Lung (tissue), 12 donors: Measurements from ENCODE around the gene MAN2B2. TPM values are rescaled to one million over a fixed set of nuclear protein-coding genes. Genes with fewer than 3 reads are reported as not detected.

Experiments used
- ATAC-seq: fragments of 200-7000 bp; cut with Tn5 transposase; one replicate; pipeline ENCODE4 v1.9.1; 2020; ENCODE audit warnings: moderate number of reproducible peaks; ENCODE audit not compliant: insufficient read depth, low FRiP score
- DNase-seq, 3 donors: peaks; one replicate each; pipeline ENCODE4 v3.0.0-alpha.2; 2013 to 2017
- H3K27ac ChIP-seq, 2 donors: one replicate each; pipeline ENCODE4 v1.5.1; 2013; ENCODE audit warnings: mild to moderate bottlenecking in 2 of 2, moderate library complexity in 2 of 2, control low read depth in 1 of 2, inconsistent platforms in 1 of 2, low read depth in 1 of 2, low read length in 1 of 2
- H3K27me3 ChIP-seq, 3 donors: one replicate each; pipeline ENCODE4 v1.5.1; 2013; ENCODE audit warnings: low read length in 2 of 3; ENCODE audit not compliant: control insufficient read depth in 3 of 3, insufficient read depth in 3 of 3
- H3K36me3 ChIP-seq, 4 donors: one replicate each; pipeline ENCODE4 v1.5.1; 2013; ENCODE audit warnings: low read length in 4 of 4, mild to moderate bottlenecking in 1 of 4, moderate library complexity in 1 of 4; ENCODE audit not compliant: control insufficient read depth in 4 of 4, insufficient read depth in 4 of 4
- H3K4me1 ChIP-seq, 5 donors: one replicate each; pipeline ENCODE4 v1.5.1; 2013; ENCODE audit warnings: low read length in 5 of 5, mild to moderate bottlenecking in 2 of 5, moderate library complexity in 1 of 5; ENCODE audit not compliant: control insufficient read depth in 5 of 5, insufficient read depth in 5 of 5
- H3K4me3 ChIP-seq: one replicate; pipeline ENCODE4 v1.5.1; 2013; ENCODE audit warnings: mild to moderate bottlenecking, control low read depth, moderate library complexity
- H3K9ac ChIP-seq, 2 donors: one replicate each; pipeline ENCODE4 v1.5.1; 2013; ENCODE audit warnings: low read length in 2 of 2, control low read depth in 1 of 2; ENCODE audit not compliant: insufficient read depth in 1 of 2
- H3K9me3 ChIP-seq, 4 donors: one replicate each; pipeline ENCODE4 v1.5.1; 2013; ENCODE audit warnings: low read length in 3 of 4, mild to moderate bottlenecking in 1 of 4, moderate library complexity in 1 of 4; ENCODE audit not compliant: control insufficient read depth in 4 of 4, insufficient read depth in 3 of 4
- CTCF ChIP-seq: IDR thresholded peaks from 2 replicates; pipeline ENCODE4 v1.5.1; 2012; ENCODE audit warnings: mild to moderate bottlenecking; ENCODE audit errors: control extremely low read depth, extremely low read depth
- WGBS, 2 donors: extraction: QIAGEN DNeasy Blood & Tissue Kit; methylation state at CpG; one replicate each; pipeline ENCODE4 v1.1.7; 2013; 5-methylcytosine and 5-hydroxymethylcytosine counted together
- polyA plus RNA-seq, 2 donors: library from polyadenylated mRNA; stranded (reverse); fragments of 200-250 nt; gene quantifications; one replicate each; pipeline ENCODE4 v1.2.1, GENCODE V29; 2013
- total RNA-seq, 2 donors: library from RNA; depleted of rRNA in 1 of 2; stranded (reverse); fragments of >200 nt in 1 of 2; gene quantifications; one replicate each; pipeline ENCODE4 v1.2.1, GENCODE V29; 2014 to 2021
- donor health status: control.
- donor health status: control.
- donor health status: Bipolar disorder and iron deficiency.
- donor health status: healthy.
- donor health status: DM: yes; HTN: yes; CAD: no.

The MAN2B2 gene
- total and polyA plus RNA-seq, 4 donors: 6.5 to 36.1 (median 16.5) TPM

DNA sequence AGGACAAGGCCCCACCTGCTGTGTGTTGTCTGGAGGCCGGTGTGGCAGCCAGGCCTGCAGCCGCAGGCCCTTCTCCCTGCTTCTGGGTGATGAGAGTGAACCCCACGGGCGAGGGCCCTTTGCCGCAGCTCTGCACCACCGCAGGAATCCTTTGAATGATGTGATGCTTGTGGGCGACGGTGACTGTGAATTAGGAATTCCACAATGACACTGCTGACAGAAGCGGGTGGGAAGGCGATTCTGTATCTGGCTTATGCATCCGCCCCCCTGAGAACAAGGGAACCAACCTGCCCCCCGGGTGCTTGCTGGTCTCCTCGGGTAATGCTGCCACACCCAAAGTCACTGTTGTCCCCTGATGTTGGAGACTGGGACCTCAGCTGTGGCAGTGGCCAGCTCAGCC, 19.5 kb upstream of the MAN2B2 start:
- Histone ChIP-seq H3K36me3 (no peaks in the 10 kb centered on the region), H3K9ac (no peak overlapping the region), H3K9me3 (peaks cover 0 to 31% (median 0%) of the 10 kb centered on the region in 4 donors), H3K27ac (no peak overlapping the region), H3K4me3 (no peak overlapping the region), H3K27me3 (peaks cover 0 to 34% (median 11%) of the 10 kb centered on the region in 3 donors), H3K4me1 (no peaks in the 10 kb centered on the region)
- 79 to 86% methylated on average over 13 of the region's 13 CpGs for WGBS, 2 donors
- no peak for TF ChIP-seq CTCF
- DNase-seq (no peak), ATAC-seq (no peak)

DNA sequence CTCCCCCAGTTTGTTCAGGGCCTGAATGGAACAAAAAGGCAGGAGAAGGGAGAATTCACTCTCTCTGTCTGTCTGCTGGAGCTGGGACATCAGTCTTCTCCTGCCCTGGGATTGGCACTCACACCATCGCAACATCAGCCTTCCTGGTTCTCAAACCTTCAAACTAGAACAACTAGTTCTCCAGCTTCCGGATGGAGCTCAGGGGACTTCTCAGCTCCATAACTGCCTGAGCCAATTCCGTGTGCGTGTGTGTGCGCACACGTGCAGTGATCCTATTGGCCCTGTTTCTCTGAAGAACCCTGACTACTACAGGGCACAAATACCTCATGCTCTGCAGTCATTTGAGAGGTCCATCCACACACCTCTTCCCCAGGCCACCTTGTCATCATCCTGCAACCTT, 18.7 kb upstream of the MAN2B2 start:
- TF ChIP-seq CTCF: no peak
- Histone ChIP-seq H3K27me3 (peaks cover 0 to 41% (median 13%) of the 10 kb centered on the region in 3 donors), H3K36me3 (no peaks in the 10 kb centered on the region), H3K27ac (no peak overlapping the region), H3K9me3 (peaks cover 0 to 27% (median 0%) of the 10 kb centered on the region in 4 donors), H3K4me1 (no peaks in the 10 kb centered on the region), H3K4me3 (no peak overlapping the region), H3K9ac (no peak overlapping the region)
- 72 to 77% methylated on average over 6 of the region's 6 CpGs for WGBS, 2 donors
- DNase-seq (no peak), ATAC-seq (no peak)

DNA sequence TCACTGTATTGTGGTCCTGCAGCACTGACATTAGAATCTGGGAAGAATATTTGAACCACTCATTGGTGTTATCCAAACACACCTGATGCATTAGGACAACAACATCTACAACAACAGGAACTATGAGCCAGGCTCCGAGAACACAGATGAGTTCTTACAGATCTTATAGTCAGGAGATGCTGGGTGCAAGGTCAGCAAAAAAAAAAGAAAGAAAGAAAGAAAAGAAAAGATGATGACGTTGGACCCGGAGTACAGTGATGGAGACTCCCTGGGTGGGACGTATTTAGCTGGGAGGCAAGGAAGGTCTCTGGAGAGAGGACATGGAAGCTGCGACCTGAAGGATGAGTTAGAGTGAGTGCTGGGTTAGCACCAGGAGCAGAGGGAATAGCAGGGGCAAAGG, 17.8 kb upstream of the MAN2B2 start:
- peaks cover 0 to 50% (median 21%) of the 10 kb centered on the region in 3 donors for H3K27me3 ChIP-seq
- no peaks in the 10 kb centered on the region for H3K36me3 ChIP-seq

More for the DNA sequence above, 17.8 kb upstream of the MAN2B2 start:
- Histone ChIP-seq H3K27ac (no peak overlapping the region), H3K4me1 (no peaks in the 10 kb centered on the region), H3K9me3 (peaks cover 0 to 21% (median 0%) of the 10 kb centered on the region in 4 donors), H3K4me3 (no peak overlapping the region), H3K9ac (no peak overlapping the region)
- DNase-seq: no peak
- no peak for TF ChIP-seq CTCF
- 68 to 82% methylated on average over 5 of the region's 5 CpGs for WGBS, 2 donors
- ATAC-seq: no peak
